Loucy (cell line): ENCODE measurements around the gene UBQLN1.

Experiments
- EZH2phosphoT487 ChIP-seq: fragments of 200-600 bp; IDR thresholded peaks from 2 replicates; pipeline ENCODE4 v1.6.1; 2018; ENCODE audit warnings: antibody characterized with exemption, mild to moderate bottlenecking, moderate library complexity, borderline replicate concordance
- TF ChIP-seq, protein P1 (sequence below): fragments of 200-600 bp; sonication (generic); conservative IDR thresholded peaks from 2 replicates; pipeline ENCODE4 v1.5.1; 2014; ENCODE audit warnings: mild to moderate bottlenecking, antibody characterized with exemption, low read length

DNA sequence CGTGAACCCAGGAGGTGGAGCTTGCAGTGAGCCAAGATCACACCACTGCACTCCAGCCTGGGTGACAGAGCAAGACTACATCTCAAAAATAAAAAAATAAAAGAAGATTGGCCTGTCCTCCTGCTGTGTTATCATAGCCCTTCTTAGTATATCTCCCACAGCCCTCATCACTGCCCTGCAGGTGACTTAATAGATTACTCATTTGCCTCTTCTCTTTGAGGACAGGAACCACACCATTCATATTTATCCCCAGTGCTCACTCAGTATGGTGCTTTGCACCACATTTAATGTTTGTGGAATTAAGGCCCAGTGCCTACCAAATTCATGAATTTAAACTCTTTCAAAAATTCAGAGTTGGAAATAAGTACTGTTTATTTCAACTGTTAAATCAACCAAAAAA is 74.5 kb downstream of the UBQLN1 start:
- TF ChIP-seq, protein P1, sequence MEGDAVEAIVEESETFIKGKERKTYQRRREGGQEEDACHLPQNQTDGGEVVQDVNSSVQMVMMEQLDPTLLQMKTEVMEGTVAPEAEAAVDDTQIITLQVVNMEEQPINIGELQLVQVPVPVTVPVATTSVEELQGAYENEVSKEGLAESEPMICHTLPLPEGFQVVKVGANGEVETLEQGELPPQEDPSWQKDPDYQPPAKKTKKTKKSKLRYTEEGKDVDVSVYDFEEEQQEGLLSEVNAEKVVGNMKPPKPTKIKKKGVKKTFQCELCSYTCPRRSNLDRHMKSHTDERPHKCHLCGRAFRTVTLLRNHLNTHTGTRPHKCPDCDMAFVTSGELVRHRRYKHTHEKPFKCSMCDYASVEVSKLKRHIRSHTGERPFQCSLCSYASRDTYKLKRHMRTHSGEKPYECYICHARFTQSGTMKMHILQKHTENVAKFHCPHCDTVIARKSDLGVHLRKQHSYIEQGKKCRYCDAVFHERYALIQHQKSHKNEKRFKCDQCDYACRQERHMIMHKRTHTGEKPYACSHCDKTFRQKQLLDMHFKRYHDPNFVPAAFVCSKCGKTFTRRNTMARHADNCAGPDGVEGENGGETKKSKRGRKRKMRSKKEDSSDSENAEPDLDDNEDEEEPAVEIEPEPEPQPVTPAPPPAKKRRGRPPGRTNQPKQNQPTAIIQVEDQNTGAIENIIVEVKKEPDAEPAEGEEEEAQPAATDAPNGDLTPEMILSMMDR = no peak
- no peak for TF ChIP-seq EZH2phosphoT487
